Stimulated activated CD4-positive, alpha-beta T cell treated with anti-CD3 and anti-CD28 coated beads, Interleukin-1b, Interleukin-23, amount 100 ng/mL, for 24 hours (primary cell): ENCODE data around the gene NIPAL1.

Experiments
- DNase-seq, 4 experiments: peaks; one replicate each; pipeline ENCODE4 v3.0.0-alpha.2; 2020; ENCODE audit warnings: low read depth in 4 of 4, low spot score in 1 of 4

NIPAL1 gene

GRCh38 chr4:48025005-48025404 lies 8.4 kb downstream of the NIPAL1 start:
- DNase-seq, result no peak

- no peak for DNase-seq
These were observed 11.1 kb downstream of the NIPAL1 start for GRCh38 chr4:48027653-48028052.

GRCh38 chr4:48028696-48029095 lies 12.1 kb downstream of the NIPAL1 start:
- no peak for DNase-seq

GRCh38 chr4:48030470-48030869 lies 13.9 kb downstream of the NIPAL1 start:
- no peak for DNase-seq

GRCh38 chr4:48031802-48032525 lies 15.4 kb downstream of the NIPAL1 start:
- DNase-seq, result no peak

- no peak for DNase-seq
These were observed 16.1 kb downstream of the NIPAL1 start for GRCh38 chr4:48032721-48033120.

- DNase-seq, result no peak
These were observed 16.8 kb downstream of the NIPAL1 start for GRCh38 chr4:48033412-48033811.

GRCh38 chr4:48033825-48034413 lies 17.3 kb downstream of the NIPAL1 start:
- peak in 3 of 4 experiments; percentile 29 to 45 (median 39) for DNase-seq

- no peak for DNase-seq
These were observed 19.4 kb downstream of the NIPAL1 start for GRCh38 chr4:48035952-48036351.

- no peak for DNase-seq
These were observed 20.5 kb downstream of the NIPAL1 start for GRCh38 chr4:48037117-48037462.

- DNase-seq, result no peak
These were observed 22.1 kb downstream of the NIPAL1 start for GRCh38 chr4:48038666-48039065.

GRCh38 chr4:48039561-48039960 lies 23.0 kb downstream of the NIPAL1 start:
- DNase-seq, result no peak

GRCh38 chr4:48041535-48042137 lies 25.1 kb downstream of the NIPAL1 start:
- DNase-seq, result peak in 2 of 4 experiments; percentile 16 to 41

GRCh38 chr4:48042979-48043461 lies 26.4 kb downstream of the NIPAL1 start:
- no peak for DNase-seq

GRCh38 chr4:48043504-48043903 lies 26.9 kb downstream of the NIPAL1 start:
- no peak for DNase-seq

- no peak for DNase-seq
These were observed 27.7 kb downstream of the NIPAL1 start for GRCh38 chr4:48044298-48044697.

- no peak for DNase-seq
These were observed 29.5 kb downstream of the NIPAL1 start for GRCh38 chr4:48046059-48046458.

GRCh38 chr4:48047421-48047844 lies 30.9 kb downstream of the NIPAL1 start:
- peak in 3 of 4 experiments; percentile 42 to 71 (median 52) for DNase-seq

- no peak for DNase-seq
These were observed 31.3 kb downstream of the NIPAL1 start for GRCh38 chr4:48047896-48048295.

- no peak for DNase-seq
These were observed 32.9 kb downstream of the NIPAL1 start for GRCh38 chr4:48049483-48049882.

- no peak for DNase-seq
These were observed 34.5 kb downstream of the NIPAL1 start for GRCh38 chr4:48051078-48051477.
